GM18520 (cell line): ENCODE results near the gene GPR132.

Experiments used
- ATAC-seq: cut with Tn5 transposase; IDR thresholded peaks from one replicate; pipeline ENCODE4 v1.9.1; 2021; ENCODE audit not compliant: unreplicated experiment

GPR132 gene

DNA sequence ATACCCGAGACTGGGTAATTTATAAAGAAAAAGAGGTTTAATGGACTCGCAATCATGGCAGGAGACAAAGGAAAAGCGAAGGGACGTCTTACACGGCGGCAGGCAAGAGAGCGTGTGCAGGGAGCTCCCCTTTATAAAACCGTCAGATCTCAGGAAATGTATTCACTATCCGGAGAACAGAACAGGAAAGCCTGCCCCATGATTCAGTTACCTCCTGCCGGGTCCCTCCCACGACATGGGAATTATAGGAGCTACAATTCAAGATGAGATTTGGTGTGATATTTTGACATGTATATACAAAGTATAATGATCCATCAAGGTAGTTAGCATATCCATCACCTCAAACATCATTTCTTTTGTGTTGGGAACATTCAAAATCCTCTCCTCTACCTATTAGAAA lies 42.1 kb downstream of the GPR132 start:
- ATAC-seq, result no peak

DNA sequence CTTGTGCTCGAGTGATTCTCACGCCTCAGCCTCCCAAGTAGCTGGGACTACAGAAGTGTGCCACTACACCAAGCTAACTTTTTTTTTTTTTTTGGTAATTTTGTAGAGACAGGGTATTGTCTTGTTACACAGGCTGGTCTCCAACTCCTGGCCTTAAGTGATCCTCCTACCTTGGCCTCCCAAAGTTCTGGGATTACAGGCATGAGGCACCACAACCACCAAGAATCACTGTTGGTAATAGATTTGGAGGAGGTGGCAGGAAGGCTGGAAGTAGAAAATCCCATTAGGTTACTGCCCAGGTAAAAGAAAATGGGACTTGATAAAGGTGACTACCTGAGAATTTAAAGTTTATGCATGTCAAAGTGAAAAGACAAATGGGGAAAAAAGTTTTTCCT lies 43.0 kb downstream of the GPR132 start:
- ATAC-seq, result no peak

DNA sequence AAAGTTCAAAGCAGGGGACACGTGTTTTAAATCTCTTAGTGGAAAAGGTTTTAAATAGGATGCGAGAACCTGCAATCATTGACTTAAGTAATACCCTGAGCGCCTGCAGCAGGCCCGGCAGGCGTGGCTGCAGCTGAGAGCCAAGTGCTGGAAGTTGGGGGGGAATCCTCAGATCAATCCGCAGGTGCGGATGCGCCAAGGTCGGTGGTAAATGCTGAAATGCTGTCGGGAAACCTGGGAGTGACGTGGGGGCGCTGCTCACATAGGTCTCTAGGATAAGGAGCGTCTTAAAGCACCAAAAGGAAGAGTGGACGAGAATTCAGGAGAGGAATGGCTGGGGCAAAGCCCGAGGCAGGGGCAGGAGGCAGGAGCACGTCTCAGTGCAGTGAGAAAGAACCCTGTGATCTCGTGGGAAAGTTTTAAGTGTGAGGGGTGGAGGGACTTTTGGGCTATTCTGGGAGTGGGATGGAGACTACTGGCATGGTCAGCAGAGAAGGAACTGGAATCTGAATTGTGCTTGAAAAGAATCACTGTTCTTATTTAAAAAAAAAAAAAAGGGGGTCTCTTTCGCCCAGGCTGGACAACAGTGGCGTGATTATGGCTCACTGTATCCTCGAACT lies 43.5 kb downstream of the GPR132 start:
- no peak for ATAC-seq

DNA sequence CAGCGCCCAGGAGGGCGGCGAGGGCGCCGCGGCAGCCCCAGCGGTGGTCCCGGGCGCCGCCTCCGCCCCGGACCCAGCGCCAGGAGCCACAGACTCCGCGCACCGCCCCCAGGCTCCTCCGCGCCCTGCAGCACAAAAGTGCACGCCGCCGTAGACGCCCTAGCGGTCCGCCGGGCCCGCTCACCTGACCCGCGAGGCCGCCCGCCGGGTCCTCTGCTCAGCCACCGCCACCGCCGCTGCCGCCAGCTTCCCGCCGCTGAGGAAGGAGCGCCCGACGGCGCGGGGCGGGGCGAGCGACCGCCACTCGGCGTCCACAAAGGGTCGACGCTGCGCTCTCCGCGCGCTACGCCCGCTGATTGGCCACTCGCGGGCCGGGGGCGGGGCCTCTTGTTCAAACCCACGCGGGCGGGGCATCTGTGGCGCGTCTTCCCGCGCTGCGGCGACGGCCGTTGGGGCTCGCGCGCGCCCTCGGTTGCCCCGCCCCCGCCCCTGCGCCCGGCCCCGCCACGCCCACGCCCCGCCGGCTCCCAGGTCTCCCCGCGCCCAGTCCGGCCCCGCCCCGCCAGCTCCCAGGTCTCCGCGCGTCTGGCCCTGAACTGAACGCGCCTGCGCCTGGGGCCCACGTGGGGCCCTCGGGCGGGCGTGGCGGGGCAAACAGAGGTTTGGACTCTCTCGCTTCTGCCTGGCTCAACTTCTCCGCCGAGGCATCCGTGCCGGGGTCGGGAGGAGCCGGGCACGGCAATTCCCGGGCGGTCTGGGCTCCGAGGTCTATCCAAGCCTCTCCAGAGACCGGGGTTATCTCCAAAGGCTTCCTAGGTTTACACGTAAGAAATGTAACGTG lies 44.2 kb downstream of the GPR132 start, which contains the start of gene CDCA4:
CDCA4 (minus strand) TSS at position 269 of the 841 bp plus-strand sequence. CDS start 9,154 bp downstream, outside the sequence.
- ATAC-seq, result peak; percentile 70

DNA sequence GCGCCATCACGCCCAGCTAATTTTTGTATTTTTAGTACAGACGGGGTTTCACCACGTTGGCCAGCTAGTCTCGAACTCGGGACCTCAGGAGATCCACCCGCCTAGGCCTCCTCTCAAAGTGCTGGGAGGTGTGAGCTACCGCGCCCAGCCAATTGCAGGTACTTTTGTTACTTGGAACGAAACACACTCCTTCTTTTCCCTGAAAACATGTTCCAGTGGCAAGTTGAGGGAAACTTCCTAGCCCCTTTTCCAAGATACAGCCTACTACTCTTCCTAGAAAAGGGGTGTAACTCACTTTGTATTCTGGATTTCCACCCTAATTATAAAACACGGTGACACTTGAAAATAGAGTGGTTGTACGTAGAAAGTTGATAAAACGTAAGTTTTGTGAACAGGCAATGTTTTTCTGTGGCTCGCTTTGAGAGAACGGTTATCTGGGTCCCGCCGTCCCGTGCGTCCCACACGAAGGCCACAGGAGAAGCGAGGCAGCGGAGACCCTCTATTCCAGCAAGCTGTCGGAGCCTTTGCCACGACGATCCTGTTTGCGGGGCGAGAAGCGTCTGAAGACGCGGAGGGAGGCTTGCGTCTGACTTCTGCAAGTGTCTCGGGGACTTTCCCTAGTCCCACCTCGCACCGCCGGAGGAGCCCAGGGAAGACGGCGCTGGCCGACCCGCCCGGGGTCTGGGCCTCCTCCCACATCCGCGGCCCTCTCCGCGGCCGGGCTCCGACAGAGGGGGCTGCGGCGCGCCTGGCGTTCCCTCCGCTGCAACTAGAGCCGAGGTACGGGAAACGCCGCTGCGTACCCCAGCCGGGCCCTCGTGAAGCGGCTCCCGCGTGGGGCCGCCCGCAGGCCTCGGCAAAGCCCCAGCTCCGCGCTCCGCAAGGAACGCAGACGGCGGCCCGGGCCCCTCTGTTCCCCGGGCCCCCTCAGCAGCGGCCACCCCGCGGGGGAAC lies 45.1 kb downstream of the GPR132 start:
- ATAC-seq, result peak; percentile 17

- ATAC-seq, result no peak
Observed at GRCh38 chr14:105018414-105018813, 46.8 kb downstream of the GPR132 start.

- no peak for ATAC-seq
Observed at GRCh38 chr14:105015905-105016304, 49.3 kb downstream of the GPR132 start.

DNA sequence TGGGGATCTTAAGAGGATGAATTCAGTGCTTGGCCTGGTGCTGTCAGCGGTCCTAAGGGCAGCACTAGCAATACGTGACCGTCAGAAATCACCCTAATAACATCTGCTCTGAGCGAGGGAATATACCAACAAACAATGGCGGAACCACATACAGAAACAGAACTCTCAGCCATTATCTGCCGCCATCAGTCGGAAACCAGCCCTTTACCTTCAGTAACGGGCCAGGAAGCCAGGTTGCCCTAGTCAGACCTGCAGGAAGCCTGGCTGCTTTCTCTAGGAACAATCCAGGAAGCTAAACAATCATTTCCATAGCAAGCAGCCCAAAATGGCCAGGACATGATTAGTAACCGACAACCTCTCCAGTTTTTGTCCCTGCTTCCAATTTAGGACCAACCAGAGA lies 50.0 kb downstream of the GPR132 start:
- ATAC-seq, result no peak

DNA sequence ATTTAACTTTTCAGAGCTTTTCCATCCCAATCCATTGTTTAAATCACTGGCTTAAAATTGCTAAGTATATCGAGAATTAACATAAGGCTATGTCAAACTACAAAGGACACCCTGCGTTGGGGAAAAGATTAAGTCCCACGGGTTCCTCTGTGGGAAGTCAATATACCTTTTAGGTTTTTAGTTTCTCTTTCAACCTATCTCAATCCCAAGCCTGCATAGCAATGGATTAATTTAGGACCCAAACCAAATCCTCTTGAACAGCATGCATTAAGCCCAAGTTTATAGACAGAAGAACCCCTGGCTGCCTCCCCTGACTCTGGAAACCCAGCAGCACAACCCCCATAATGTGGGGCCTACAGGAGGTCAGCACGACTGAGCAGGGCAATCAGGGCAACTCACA lies 50.6 kb downstream of the GPR132 start:
- no peak for ATAC-seq

- ATAC-seq, result no peak
Observed at GRCh38 chr14:105014032-105014431, 51.2 kb downstream of the GPR132 start.

DNA sequence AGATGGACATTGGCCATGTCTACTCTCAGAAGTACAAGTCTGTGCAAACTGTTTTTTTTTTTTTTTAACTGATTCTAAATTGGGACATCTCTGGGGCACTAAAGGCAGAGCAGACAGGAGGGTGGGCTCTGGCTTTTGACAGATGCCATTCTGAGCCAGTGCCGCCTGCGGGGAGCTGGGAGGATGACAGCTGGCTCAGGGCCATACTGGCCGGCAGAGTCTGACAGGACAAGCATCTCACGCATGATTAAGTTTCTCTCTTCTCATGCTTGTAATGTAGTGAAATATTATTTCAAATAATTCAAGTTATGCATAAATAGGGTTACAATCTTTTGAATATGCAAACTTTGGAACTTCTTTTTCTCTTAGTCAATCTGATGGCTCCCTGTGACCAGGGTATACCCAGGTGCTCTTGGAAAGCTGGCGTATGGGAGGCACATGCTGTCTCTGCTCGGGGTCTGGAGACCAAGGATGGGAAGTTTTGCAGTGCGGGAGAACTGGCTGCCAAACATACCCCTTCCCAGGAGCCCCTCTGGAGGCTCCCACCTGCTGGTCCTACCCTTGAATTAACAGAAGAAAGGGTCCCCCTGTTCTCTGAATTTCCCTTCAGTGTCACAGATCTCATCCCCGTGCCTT lies 52.0 kb downstream of the GPR132 start:
- no peak for ATAC-seq

- ATAC-seq, result no peak
Observed at GRCh38 chr14:105012171-105012985, 52.9 kb downstream of the GPR132 start.

- ATAC-seq, result no peak
Observed at GRCh38 chr14:105011312-105011990, 53.8 kb downstream of the GPR132 start.

DNA sequence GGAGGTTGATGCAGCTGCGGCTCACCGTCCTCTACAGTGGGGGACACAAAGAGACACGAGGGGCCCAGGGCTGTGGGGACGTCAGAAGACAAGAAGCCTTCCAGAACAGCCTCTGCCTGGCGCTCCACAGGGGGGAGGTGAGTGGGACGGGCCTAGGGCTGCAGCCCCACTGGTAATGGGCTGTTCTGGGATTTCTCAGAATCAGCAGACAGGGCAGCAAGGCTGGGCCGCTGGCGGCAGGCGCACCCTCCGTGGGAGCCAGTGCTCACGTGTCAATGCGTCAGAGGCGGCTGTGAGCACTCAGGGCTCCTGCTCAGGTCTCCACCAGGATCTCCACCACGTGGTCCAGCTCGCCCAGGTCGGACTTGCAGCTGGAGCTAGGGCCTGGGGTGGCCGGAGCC lies 54.3 kb downstream of the GPR132 start:
- ATAC-seq, result no peak

DNA sequence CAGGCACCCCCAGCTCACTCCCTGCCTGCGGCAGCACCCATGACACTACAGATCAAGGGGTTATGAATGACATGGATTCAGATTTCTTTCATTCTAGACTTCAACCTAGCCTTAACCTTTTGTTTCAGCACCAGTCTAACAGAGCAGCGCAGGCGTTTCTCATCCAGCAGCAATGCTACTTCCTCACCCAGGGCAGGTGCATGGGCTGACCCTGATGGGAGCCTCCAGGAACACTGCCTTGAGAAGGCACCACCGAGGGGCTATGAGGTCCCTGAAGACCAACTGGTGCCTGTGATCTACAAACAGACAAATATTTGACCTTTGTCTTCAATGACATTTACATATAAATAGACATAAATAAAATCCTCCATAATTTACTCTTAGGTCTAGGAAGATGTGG lies 55.1 kb downstream of the GPR132 start:
- no peak for ATAC-seq

DNA sequence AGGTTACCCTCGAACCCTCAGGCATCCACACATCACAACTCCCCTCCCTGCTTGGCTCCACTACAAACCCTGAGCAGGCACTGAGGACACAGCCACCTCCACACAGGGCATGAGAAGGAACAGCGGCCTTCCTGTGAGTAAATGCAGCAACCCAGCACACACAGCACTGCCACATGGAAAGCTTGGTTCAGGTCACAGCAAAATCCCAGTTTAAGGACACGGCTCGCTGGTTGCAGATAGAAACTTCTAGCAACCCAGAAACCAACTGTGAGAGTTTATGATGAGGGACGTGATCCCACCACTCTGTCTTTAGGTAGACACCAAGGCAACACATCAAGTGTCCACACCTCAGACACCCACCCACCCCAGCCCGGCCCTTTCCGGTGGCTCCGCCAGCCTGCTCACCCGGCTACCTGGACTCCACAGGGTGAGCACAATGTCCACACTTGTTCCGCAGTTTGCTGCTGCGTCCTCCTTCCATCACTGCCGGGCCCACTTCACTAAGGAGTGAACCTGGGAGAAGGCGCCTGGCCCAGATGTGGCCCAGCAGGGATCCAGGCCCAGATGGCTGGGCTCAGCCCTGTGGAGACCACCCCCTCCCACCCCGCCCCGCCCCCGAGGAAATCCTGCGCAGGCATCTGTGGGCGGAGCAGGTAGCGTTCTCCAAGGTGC lies 57.5 kb downstream of the GPR132 start:
- no peak for ATAC-seq

GRCh38 chr14:105006831-105007592 lies 58.2 kb downstream of the GPR132 start:
- no peak for ATAC-seq
